GM12878 (cell line): ENCODE results near the gene PPIG. TPM values are rescaled to one million over a fixed set of nuclear protein-coding genes. Genes with fewer than 3 reads are reported as not detected.

ENCODE experiments used
- ATAC-seq: fragments of 200-7000 bp; cut with Tn5 transposase; 3 replicates; pipeline ENCODE4 v1.9.1; 2020; ENCODE audit warnings: mild to moderate bottlenecking, moderate library complexity
- BruUV-seq: library from RNA; stranded (reverse); fragments of 400-500 nt; replicated peaks from 2 replicates; lab custom pipeline; 2021; lab: Mats Ljungman, UMichigan
- CTCF ChIA-PET: fragments of 300-600 bp; sonication (Branson Sonifier 250); formaldehyde crosslinking; extraction: SDS; loops from one replicate; lab custom pipeline; 2021; ENCODE audit warnings: inconsistent platforms; lab: Yijun Ruan, JAX
- POLR2A ChIA-PET: fragments of 350-600 bp; formaldehyde crosslinking; extraction: SDS; loops from one replicate; lab custom pipeline; 2021; ENCODE audit warnings: inconsistent platforms; lab: Charles Lee
- RAD21 ChIA-PET: fragments of 300-600 bp; sonication (Branson Sonifier 250); formaldehyde crosslinking; loops from one replicate; lab custom pipeline; 2023; ENCODE audit warnings: antibody characterized with exemption; ENCODE audit not compliant: unreplicated experiment; lab: Charles Lee
- SMC1A ChIA-PET: fragments of 300-600 bp; sonication (Branson Sonifier 250); formaldehyde crosslinking; loops from one replicate; lab custom pipeline; 2023; ENCODE audit not compliant: unreplicated experiment, uncharacterized antibody; lab: Charles Lee
- DNase-seq: peaks from one replicate; pipeline ENCODE4 v3.0.0-alpha.2; 2011; ENCODE audit warnings: low read depth, low spot score
- FAIRE-seq: peaks from 3 replicates; lab custom pipeline; 2011; peaks lifted over from hg19 to GRCh38; lab: Jason Lieb, UNC
- H2AFZ ChIP-seq: 2 replicates; pipeline ENCODE4 v1.6.0; 2011; ENCODE audit warnings: low read depth, low read length, control low read depth; ENCODE audit not compliant: control insufficient read depth
- H3K27ac ChIP-seq: 2 replicates; pipeline ENCODE4 v1.5.1; 2011; ENCODE audit warnings: control low read depth; ENCODE audit not compliant: control insufficient read depth, insufficient read depth
- H3K27me3 ChIP-seq, 2 experiments: replicated peaks in 1 of 2; 2 replicates each; pipeline versions ENCODE4 v1.6.0 to v1.6.1; 2011; ENCODE audit warnings: low read length in 1 of 2; ENCODE audit not compliant: control insufficient read depth in 2 of 2, insufficient read depth in 2 of 2
- H3K36me3 ChIP-seq, 2 experiments: 2 replicates each; pipeline ENCODE4 v1.5.1; 2011; ENCODE audit warnings: low read length in 1 of 2; ENCODE audit not compliant: control insufficient read depth in 2 of 2, insufficient read depth in 2 of 2
- H3K4me1 ChIP-seq: 2 replicates; pipeline ENCODE4 v1.6.1; 2011; ENCODE audit warnings: mild to moderate bottlenecking, low read length, moderate library complexity, mixed read lengths; ENCODE audit not compliant: control insufficient read depth, insufficient read depth
- H3K4me2 ChIP-seq: 2 replicates; pipeline ENCODE4 v1.6.0; 2011; ENCODE audit warnings: control low read depth; ENCODE audit not compliant: control insufficient read depth, insufficient read depth
- H3K4me3 ChIP-seq: fragments of 200-600 bp; sonication (generic); 2 replicates; pipeline ENCODE4 v1.5.1; 2016
- H3K79me2 ChIP-seq: 2 replicates; pipeline ENCODE4 v1.6.0; 2011; ENCODE audit warnings: low read length; ENCODE audit not compliant: control insufficient read depth, insufficient read depth
- H3K9ac ChIP-seq: 2 replicates; pipeline ENCODE4 v1.8.0; 2011; ENCODE audit warnings: low read length, control low read depth, mixed read lengths; ENCODE audit not compliant: control insufficient read depth, insufficient read depth
- H3K9me3 ChIP-seq: replicated peaks from 3 replicates; pipeline ENCODE4 v1.5.1; 2011; ENCODE audit warnings: mild to moderate bottlenecking, low read length; ENCODE audit not compliant: control insufficient read depth, insufficient read depth
- H4K20me1 ChIP-seq: 2 replicates; pipeline ENCODE4 v1.6.0; 2011; ENCODE audit not compliant: control insufficient read depth, insufficient read depth
- EGR1 ChIP-seq, 2 experiments: IDR thresholded peaks; 1 replicate in 1 of 2; 2 replicates in 1 of 2; pipeline ENCODE4 v1.6.1; 2011 to 2012; ENCODE audit warnings: low read depth in 2 of 2, low read length in 2 of 2, borderline replicate concordance in 1 of 2, mild to moderate bottlenecking in 1 of 2, moderate library complexity in 1 of 2
- ETV6 ChIP-seq, 2 experiments: fragments of 450-650 bp in 1 of 2; IDR thresholded peaks in 1 of 2; conservative IDR thresholded peaks in 1 of 2; 2 replicates each; pipeline ENCODE4 v1.6.1; 2014; ENCODE audit warnings: antibody characterized with exemption in 1 of 2, borderline replicate concordance in 1 of 2, low read depth in 1 of 2, mild to moderate bottlenecking in 1 of 2, moderate library complexity in 1 of 2
- GATAD2B ChIP-seq: fragments of 450-650 bp; conservative IDR thresholded peaks from 2 replicates; pipeline ENCODE4 v1.6.1; 2017; ENCODE audit warnings: low read depth, mild to moderate bottlenecking, moderate library complexity
- JUNB ChIP-seq: IDR thresholded peaks from 2 replicates; pipeline ENCODE4 v1.6.1; 2016; ENCODE audit warnings: antibody characterized with exemption, mild to moderate bottlenecking
- KDM1A ChIP-seq: fragments of 200-600 bp; sonication (generic); IDR thresholded peaks from 2 replicates; pipeline ENCODE4 v1.6.1; 2016; ENCODE audit warnings: borderline replicate concordance
- RAD51 ChIP-seq: fragments of 450-650 bp; IDR thresholded peaks from 2 replicates; pipeline ENCODE4 v1.6.1; 2016; ENCODE audit warnings: moderate library complexity, mild to moderate bottlenecking, inconsistent platforms
- RBBP5 ChIP-seq: fragments of 200-600 bp; sonication (generic); conservative IDR thresholded peaks from 2 replicates; pipeline ENCODE4 v1.6.1; 2016
- TARDBP ChIP-seq: IDR thresholded peaks from 2 replicates; pipeline ENCODE4 v1.6.1; 2016; ENCODE audit warnings: borderline replicate concordance
- TBL1XR1 ChIP-seq: IDR thresholded peaks from 2 replicates; pipeline ENCODE4 v1.6.1; 2012; ENCODE audit warnings: low read depth, low read length, improper control_type of control experiment
- WGBS: methylation state at CpG from one replicate; pipeline ENCODE4 v1.1.6; 2016; ENCODE audit warnings: low lambda C conversion rate; ENCODE audit not compliant: insufficient replicate concordance, insufficient coverage; ENCODE audit errors: missing lambda C conversion rate; 5-methylcytosine and 5-hydroxymethylcytosine counted together
- in situ Hi-C: fragments of 300-500 bp; cut with MboI; formaldehyde crosslinking; loops from 9 replicates; pipeline ENCODE4 v1.14.3; 2018; ENCODE audit warnings: mixed read lengths
- intact Hi-C: fragments of 100-400 bp; cut with micrococcal nuclease; formaldehyde crosslinking; loops from one replicate; pipeline ENCODE4 v1.14.2; 2022; ENCODE audit not compliant: unreplicated experiment
- polyA plus RNA-seq, 11 experiments: library from polyadenylated mRNA; depleted of rRNA in 4 of 11; unstranded in 6 of 11; stranded (reverse) in 5 of 11; fragments of >200 nt; fragmentation: Nextera tagmentation in 4 of 11; fragmentation: Illumina TruSeq in 1 of 11; extraction: Ambion mirVana in 4 of 11; extraction: Trizol in 1 of 11; gene quantifications; 1 replicate in 1 of 11; 2 replicates in 10 of 11; pipeline versions ENCODE4 v1.2.1 to v1.2.3, GENCODE V29; 2011 to 2016; ENCODE audit warnings: inconsistent platforms in 2 of 11, missing spikeins in 2 of 11, low read depth in 1 of 11
- total RNA-seq, 4 experiments: library from RNA; depleted of rRNA in 3 of 4; stranded (reverse); fragments of >200 nt in 3 of 4; fragmentation: Illumina TruSeq in 1 of 4; extraction: Trizol in 1 of 4; gene quantifications; 2 replicates each; pipeline versions ENCODE4 v1.2.1 to v1.2.3, GENCODE V29; 2013 to 2021
- TF ChIP-seq, protein P1 (sequence below): fragments of 450-650 bp; IDR thresholded peaks from 2 replicates; pipeline ENCODE4 v1.6.1; 2017; ENCODE audit warnings: antibody characterized with exemption, mild to moderate bottlenecking, moderate library complexity
- TF ChIP-seq, protein P2 (sequence below): fragments of 450-650 bp; IDR thresholded peaks from 2 replicates; pipeline ENCODE4 v1.6.1; 2016; ENCODE audit warnings: mild to moderate bottlenecking

PPIG gene
- total and polyA plus RNA-seq, 10 of the 15 experiments (the other 5 are each of a cell fraction or from before 2014, with no cell fraction given), result 22.3 to 147 (median 95.2) TPM

DNA sequence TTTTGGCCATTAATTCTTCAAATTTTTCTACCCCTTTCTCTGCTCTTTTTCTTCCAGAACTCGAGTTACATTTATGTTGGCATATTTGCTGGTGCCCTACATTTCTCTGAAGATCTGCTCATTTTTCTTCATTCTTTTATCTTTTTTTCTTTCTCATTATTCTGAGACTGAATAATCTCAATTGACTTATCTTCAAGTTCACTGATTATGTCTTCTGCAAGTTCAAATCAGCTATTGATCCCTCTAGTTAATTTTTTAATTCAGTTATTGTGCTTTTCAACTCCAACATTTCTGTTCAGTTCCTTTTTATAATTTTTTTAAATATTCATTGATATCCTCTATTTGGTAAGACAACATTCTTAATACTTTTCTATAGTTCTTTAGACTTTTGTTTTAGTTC is 106.8 kb downstream of the PPIG start:
- intact Hi-C loops, result no loop called here
- H3K9ac ChIP-seq, result no peak overlapping the region
- ATAC-seq (no peak), DNase-seq (no peak), FAIRE-seq (no peak)
- TF ChIP-seq GATAD2B, result no peak
- TF ChIP-seq TARDBP, result no peak
- TF ChIP-seq KDM1A, result no peak
- no peak for TF ChIP-seq JUNB
- TF ChIP-seq, protein P1, sequence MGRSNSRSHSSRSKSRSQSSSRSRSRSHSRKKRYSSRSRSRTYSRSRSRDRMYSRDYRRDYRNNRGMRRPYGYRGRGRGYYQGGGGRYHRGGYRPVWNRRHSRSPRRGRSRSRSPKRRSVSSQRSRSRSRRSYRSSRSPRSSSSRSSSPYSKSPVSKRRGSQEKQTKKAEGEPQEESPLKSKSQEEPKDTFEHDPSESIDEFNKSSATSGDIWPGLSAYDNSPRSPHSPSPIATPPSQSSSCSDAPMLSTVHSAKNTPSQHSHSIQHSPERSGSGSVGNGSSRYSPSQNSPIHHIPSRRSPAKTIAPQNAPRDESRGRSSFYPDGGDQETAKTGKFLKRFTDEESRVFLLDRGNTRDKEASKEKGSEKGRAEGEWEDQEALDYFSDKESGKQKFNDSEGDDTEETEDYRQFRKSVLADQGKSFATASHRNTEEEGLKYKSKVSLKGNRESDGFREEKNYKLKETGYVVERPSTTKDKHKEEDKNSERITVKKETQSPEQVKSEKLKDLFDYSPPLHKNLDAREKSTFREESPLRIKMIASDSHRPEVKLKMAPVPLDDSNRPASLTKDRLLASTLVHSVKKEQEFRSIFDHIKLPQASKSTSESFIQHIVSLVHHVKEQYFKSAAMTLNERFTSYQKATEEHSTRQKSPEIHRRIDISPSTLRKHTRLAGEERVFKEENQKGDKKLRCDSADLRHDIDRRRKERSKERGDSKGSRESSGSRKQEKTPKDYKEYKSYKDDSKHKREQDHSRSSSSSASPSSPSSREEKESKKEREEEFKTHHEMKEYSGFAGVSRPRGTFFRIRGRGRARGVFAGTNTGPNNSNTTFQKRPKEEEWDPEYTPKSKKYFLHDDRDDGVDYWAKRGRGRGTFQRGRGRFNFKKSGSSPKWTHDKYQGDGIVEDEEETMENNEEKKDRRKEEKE, result no peak
- TF ChIP-seq, protein P2, sequence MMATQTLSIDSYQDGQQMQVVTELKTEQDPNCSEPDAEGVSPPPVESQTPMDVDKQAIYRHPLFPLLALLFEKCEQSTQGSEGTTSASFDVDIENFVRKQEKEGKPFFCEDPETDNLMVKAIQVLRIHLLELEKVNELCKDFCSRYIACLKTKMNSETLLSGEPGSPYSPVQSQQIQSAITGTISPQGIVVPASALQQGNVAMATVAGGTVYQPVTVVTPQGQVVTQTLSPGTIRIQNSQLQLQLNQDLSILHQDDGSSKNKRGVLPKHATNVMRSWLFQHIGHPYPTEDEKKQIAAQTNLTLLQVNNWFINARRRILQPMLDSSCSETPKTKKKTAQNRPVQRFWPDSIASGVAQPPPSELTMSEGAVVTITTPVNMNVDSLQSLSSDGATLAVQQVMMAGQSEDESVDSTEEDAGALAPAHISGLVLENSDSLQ, result no peak
- no peak for TF ChIP-seq RBBP5
- TF ChIP-seq ETV6 (conservative IDR thresholded peaks at IDR 0.05 in 1 of 2, IDR thresholded peaks at IDR 0.05 in 1 of 2; ENCODE audit: borderline replicate concordance in 1 of 2, low read depth in 1 of 2), result no peak
- no peak for TF ChIP-seq EGR1 (IDR thresholded peaks at IDR 0.05; ENCODE audit: borderline replicate concordance in 1 of 2, low read depth in 2 of 2, low read length in 2 of 2)
- TF ChIP-seq TBL1XR1, result no peak
- no peak for TF ChIP-seq RAD51
- ChIA-PET POLR2A (no interaction called here), RAD21 (no interaction called here), SMC1A (interaction anchor here (1.1 to 1.8 kb wide), 2 partner anchors 23 to 68 kb away, joined by 3 to 5 read pairs; no protein-coding TSS in a partner anchor), CTCF (interaction anchor here (0.7 to 1.8 kb wide), 5 partner anchors 45 to 674 kb away, joined by 3 to 6 read pairs (median 4); no protein-coding TSS in a partner anchor)
- BruUV-seq, result no TSS peak
- H4K20me1 ChIP-seq, result no peaks in the 10 kb centered on the region
- in situ Hi-C loops, result no loop called here
- no peak overlapping the region for H3K4me2 ChIP-seq
- H3K4me1 ChIP-seq, result no peaks in the 10 kb centered on the region
- no peak overlapping the region for H3K4me3 ChIP-seq
- no peak overlapping the region for H3K27ac ChIP-seq
- H2AFZ ChIP-seq, result no peak overlapping the region
- no peaks in the 10 kb centered on the region for H3K79me2 ChIP-seq
- no peaks in the 10 kb centered on the region for H3K36me3 ChIP-seq
- 0% methylated on average over 1 of the region's 1 CpG for WGBS
- H3K9me3 ChIP-seq, result no peaks in the 10 kb centered on the region; the same call in 1 of the 3 replicates
- 0 out of 4 replicates have a peak, but pooled peaks cover 0 to 5% of the 10 kb centered on the region in 2 experiments for H3K27me3 ChIP-seq

Other genes with a start within 250 kb of the PPIG start
Only the 7 nearest of the 10 such genes appear.
- 2.0 and 2.2 TPM in 2 replicates for gene BBS5, start 104.9 kb upstream of the PPIG start, total RNA-seq (2014; rRNA removed)
- gene BBS5, start 104.9 kb upstream of the PPIG start, total RNA-seq (2014; rRNA removed; fragmentation: Illumina TruSeq; extraction: Trizol), result 1.8 and 1.9 TPM in 2 replicates
- 1.8 and 2.5 TPM in 2 replicates for gene BBS5, start 104.9 kb upstream of the PPIG start, total RNA-seq (2021)
- 0.72 and 0.80 TPM in 2 replicates for gene BBS5, start 104.9 kb upstream of the PPIG start, polyA plus RNA-seq (2011; rRNA removed)
- 0.74 and 1.1 TPM in 2 replicates for gene BBS5, start 104.9 kb upstream of the PPIG start, polyA plus RNA-seq (2014; fragmentation: Illumina TruSeq; extraction: Trizol)
- under 1 TPM; 0.56 to 0.60 TPM for gene BBS5, start 104.9 kb upstream of the PPIG start, polyA plus RNA-seq (2014; fragmentation: Nextera tagmentation; extraction: Ambion mirVana)
- 3.0 and 3.4 TPM in 2 replicates for gene BBS5, start 104.9 kb upstream of the PPIG start, polyA plus RNA-seq (2014; rRNA removed)
- gene BBS5, start 104.9 kb upstream of the PPIG start, polyA plus RNA-seq (2016; fragmentation: Nextera tagmentation; extraction: Ambion mirVana), result 1 to 10 TPM; 1.3 to 3.0 TPM
- not detected in 2 replicates for gene KLHL41, start 74.6 kb upstream of the PPIG start, total RNA-seq (2014; rRNA removed)
- 0.05 and 0.13 TPM in 2 replicates for gene KLHL41, start 74.6 kb upstream of the PPIG start, total RNA-seq (2014; rRNA removed; fragmentation: Illumina TruSeq; extraction: Trizol)
- 0.10 and 0.77 TPM in 2 replicates for gene KLHL41, start 74.6 kb upstream of the PPIG start, total RNA-seq (2021)
- gene KLHL41, start 74.6 kb upstream of the PPIG start, polyA plus RNA-seq (2011; rRNA removed), result 0.04 and 0.10 TPM in 2 replicates
- 0.03 and 0.33 TPM in 2 replicates for gene KLHL41, start 74.6 kb upstream of the PPIG start, polyA plus RNA-seq (2014; fragmentation: Illumina TruSeq; extraction: Trizol)
- gene KLHL41, start 74.6 kb upstream of the PPIG start, polyA plus RNA-seq (2014; fragmentation: Nextera tagmentation; extraction: Ambion mirVana), result under 1 TPM in 1 of 2 experiments, not detected in 1; 0.04 TPM
- 0.09 TPM in 1 of 2 replicates, not detected in the other for gene KLHL41, start 74.6 kb upstream of the PPIG start, polyA plus RNA-seq (2014; rRNA removed)
- under 1 TPM; 0.15 to 0.38 TPM for gene KLHL41, start 74.6 kb upstream of the PPIG start, polyA plus RNA-seq (2016; fragmentation: Nextera tagmentation; extraction: Ambion mirVana)
- gene FASTKD1, start 10.5 kb upstream of the PPIG start, total RNA-seq (2014; rRNA removed), result 45.6 and 65.4 TPM in 2 replicates
- 73.4 and 74.3 TPM in 2 replicates for gene FASTKD1, start 10.5 kb upstream of the PPIG start, total RNA-seq (2014; rRNA removed; fragmentation: Illumina TruSeq; extraction: Trizol)
- gene FASTKD1, start 10.5 kb upstream of the PPIG start, total RNA-seq (2021), result 53.5 and 54.6 TPM in 2 replicates
- 76.1 and 136 TPM in 2 replicates for gene FASTKD1, start 10.5 kb upstream of the PPIG start, polyA plus RNA-seq (2011; rRNA removed)
- gene FASTKD1, start 10.5 kb upstream of the PPIG start, polyA plus RNA-seq (2014; fragmentation: Illumina TruSeq; extraction: Trizol), result 59.6 and 60.4 TPM in 2 replicates
- 10 to 100 TPM; 60.5 to 66.3 TPM for gene FASTKD1, start 10.5 kb upstream of the PPIG start, polyA plus RNA-seq (2014; fragmentation: Nextera tagmentation; extraction: Ambion mirVana)
- 49.2 and 58.3 TPM in 2 replicates for gene FASTKD1, start 10.5 kb upstream of the PPIG start, polyA plus RNA-seq (2014; rRNA removed)
- 10 to 100 TPM; 66.8 to 67.6 TPM for gene FASTKD1, start 10.5 kb upstream of the PPIG start, polyA plus RNA-seq (2016; fragmentation: Nextera tagmentation; extraction: Ambion mirVana)
- gene CFAP210, start 110.1 kb downstream of the PPIG start, total RNA-seq (2014; rRNA removed), result not detected in 2 replicates
- gene CFAP210, start 110.1 kb downstream of the PPIG start, total RNA-seq (2014; rRNA removed; fragmentation: Illumina TruSeq; extraction: Trizol), result not detected in 2 replicates
- not detected in 2 replicates for gene CFAP210, start 110.1 kb downstream of the PPIG start, total RNA-seq (2021)
- gene CFAP210, start 110.1 kb downstream of the PPIG start, polyA plus RNA-seq (2011; rRNA removed), result not detected in 2 replicates
- gene CFAP210, start 110.1 kb downstream of the PPIG start, polyA plus RNA-seq (2014; fragmentation: Illumina TruSeq; extraction: Trizol), result not detected in 2 replicates
- not detected for gene CFAP210, start 110.1 kb downstream of the PPIG start, polyA plus RNA-seq (2014; fragmentation: Nextera tagmentation; extraction: Ambion mirVana)
- not detected in 2 replicates for gene CFAP210, start 110.1 kb downstream of the PPIG start, polyA plus RNA-seq (2014; rRNA removed)
- gene CFAP210, start 110.1 kb downstream of the PPIG start, polyA plus RNA-seq (2016; fragmentation: Nextera tagmentation; extraction: Ambion mirVana), result not detected
- gene PHOSPHO2, start 110.1 kb downstream of the PPIG start, total RNA-seq (2014; rRNA removed), result 4.1 and 4.3 TPM in 2 replicates
- gene PHOSPHO2, start 110.1 kb downstream of the PPIG start, total RNA-seq (2014; rRNA removed; fragmentation: Illumina TruSeq; extraction: Trizol), result 3.6 and 3.8 TPM in 2 replicates
- gene PHOSPHO2, start 110.1 kb downstream of the PPIG start, total RNA-seq (2021), result 3.2 and 3.8 TPM in 2 replicates
- gene PHOSPHO2, start 110.1 kb downstream of the PPIG start, polyA plus RNA-seq (2011; rRNA removed), result 4.2 and 7.2 TPM in 2 replicates
- 4.2 and 4.3 TPM in 2 replicates for gene PHOSPHO2, start 110.1 kb downstream of the PPIG start, polyA plus RNA-seq (2014; fragmentation: Illumina TruSeq; extraction: Trizol)
- 1 to 10 TPM; 2.7 to 3.0 TPM for gene PHOSPHO2, start 110.1 kb downstream of the PPIG start, polyA plus RNA-seq (2014; fragmentation: Nextera tagmentation; extraction: Ambion mirVana)
- 3.6 and 4.3 TPM in 2 replicates for gene PHOSPHO2, start 110.1 kb downstream of the PPIG start, polyA plus RNA-seq (2014; rRNA removed)
- 1 to 10 TPM; 5.9 to 7.6 TPM for gene PHOSPHO2, start 110.1 kb downstream of the PPIG start, polyA plus RNA-seq (2016; fragmentation: Nextera tagmentation; extraction: Ambion mirVana)
- 20.2 and 23.1 TPM in 2 replicates for gene KLHL23, start 149.5 kb downstream of the PPIG start, total RNA-seq (2014; rRNA removed)
- 22.7 and 24.6 TPM in 2 replicates for gene KLHL23, start 149.5 kb downstream of the PPIG start, total RNA-seq (2014; rRNA removed; fragmentation: Illumina TruSeq; extraction: Trizol)
- gene KLHL23, start 149.5 kb downstream of the PPIG start, total RNA-seq (2021), result 15.1 and 15.6 TPM in 2 replicates
- gene KLHL23, start 149.5 kb downstream of the PPIG start, polyA plus RNA-seq (2011; rRNA removed), result 34.8 and 43.6 TPM in 2 replicates
- 18.6 and 24.8 TPM in 2 replicates for gene KLHL23, start 149.5 kb downstream of the PPIG start, polyA plus RNA-seq (2014; fragmentation: Illumina TruSeq; extraction: Trizol)
- gene KLHL23, start 149.5 kb downstream of the PPIG start, polyA plus RNA-seq (2014; fragmentation: Nextera tagmentation; extraction: Ambion mirVana), result 1 to 10 TPM; 3.9 to 5.6 TPM
- 16.8 and 18.6 TPM in 2 replicates for gene KLHL23, start 149.5 kb downstream of the PPIG start, polyA plus RNA-seq (2014; rRNA removed)
- 1 to 10 TPM; 7.9 to 8.1 TPM for gene KLHL23, start 149.5 kb downstream of the PPIG start, polyA plus RNA-seq (2016; fragmentation: Nextera tagmentation; extraction: Ambion mirVana)
- 103 and 123 TPM in 2 replicates for gene SSB, start 214.5 kb downstream of the PPIG start, total RNA-seq (2014; rRNA removed)
- 186 and 193 TPM in 2 replicates for gene SSB, start 214.5 kb downstream of the PPIG start, total RNA-seq (2014; rRNA removed; fragmentation: Illumina TruSeq; extraction: Trizol)
- 106 and 114 TPM in 2 replicates for gene SSB, start 214.5 kb downstream of the PPIG start, total RNA-seq (2021)
- gene SSB, start 214.5 kb downstream of the PPIG start, polyA plus RNA-seq (2011; rRNA removed), result 118 and 227 TPM in 2 replicates
- gene SSB, start 214.5 kb downstream of the PPIG start, polyA plus RNA-seq (2014; fragmentation: Illumina TruSeq; extraction: Trizol), result 206 and 275 TPM in 2 replicates
- 100 to 1,000 TPM; 294 to 313 TPM for gene SSB, start 214.5 kb downstream of the PPIG start, polyA plus RNA-seq (2014; fragmentation: Nextera tagmentation; extraction: Ambion mirVana)
- gene SSB, start 214.5 kb downstream of the PPIG start, polyA plus RNA-seq (2014; rRNA removed), result 136 and 147 TPM in 2 replicates
- 100 to 1,000 TPM; 256 to 284 TPM for gene SSB, start 214.5 kb downstream of the PPIG start, polyA plus RNA-seq (2016; fragmentation: Nextera tagmentation; extraction: Ambion mirVana)